Neural progenitor cell (in vitro differentiated cells): ENCODE results near the gene MORC2.

Source experiments
- CTCF ChIP-seq: fragments of 200-600 bp; sonication (generic); IDR thresholded peaks from 2 replicates; pipeline ENCODE4 v1.5.1; 2017; ENCODE audit warnings: antibody characterized with exemption, mild to moderate bottlenecking
- EZH2 ChIP-seq: fragments of 200-600 bp; sonication (generic); IDR thresholded peaks from 2 replicates; pipeline ENCODE4 v1.6.1; 2017; ENCODE audit warnings: antibody characterized with exemption, mild to moderate bottlenecking, moderate library complexity

- TF ChIP-seq CTCF (no peak), EZH2 (no peak)
These were observed 3.7 kb downstream of the MORC2 start for GRCh38 chr22:30964858-30965257.
